GM12878 (cell line): Measurements from ENCODE around the gene NRP1. TPM values are rescaled to one million over a fixed set of nuclear protein-coding genes. Genes with fewer than 3 reads are reported as not detected.
A peak's percentile ranks its signal among the peaks of the same experiment; 100 is the strongest.

Experiments
- ATAC-seq: fragments of 200-7000 bp; cut with Tn5 transposase; 3 replicates; pipeline ENCODE4 v1.9.1; 2020; ENCODE audit warnings: mild to moderate bottlenecking, moderate library complexity
- BruUV-seq: library from RNA; stranded (reverse); fragments of 400-500 nt; replicated peaks from 2 replicates; lab custom pipeline; 2021; lab: Mats Ljungman, UMichigan
- CTCF ChIA-PET: fragments of 300-600 bp; sonication (Branson Sonifier 250); formaldehyde crosslinking; extraction: SDS; loops from one replicate; lab custom pipeline; 2021; ENCODE audit warnings: inconsistent platforms; lab: Yijun Ruan, JAX
- POLR2A ChIA-PET: fragments of 350-600 bp; formaldehyde crosslinking; extraction: SDS; loops from one replicate; lab custom pipeline; 2021; ENCODE audit warnings: inconsistent platforms; lab: Charles Lee
- RAD21 ChIA-PET: fragments of 300-600 bp; sonication (Branson Sonifier 250); formaldehyde crosslinking; loops from one replicate; lab custom pipeline; 2023; ENCODE audit warnings: antibody characterized with exemption; ENCODE audit not compliant: unreplicated experiment; lab: Charles Lee
- SMC1A ChIA-PET: fragments of 300-600 bp; sonication (Branson Sonifier 250); formaldehyde crosslinking; loops from one replicate; lab custom pipeline; 2023; ENCODE audit not compliant: unreplicated experiment, uncharacterized antibody; lab: Charles Lee
- DNase-seq: peaks from one replicate; pipeline ENCODE4 v3.0.0-alpha.2; 2011; ENCODE audit warnings: low read depth, low spot score
- FAIRE-seq: peaks from 3 replicates; lab custom pipeline; 2011; peaks lifted over from hg19 to GRCh38; lab: Jason Lieb, UNC
- H2AFZ ChIP-seq: 2 replicates; pipeline ENCODE4 v1.6.0; 2011; ENCODE audit warnings: low read depth, low read length, control low read depth; ENCODE audit not compliant: control insufficient read depth
- H3K27ac ChIP-seq: 2 replicates; pipeline ENCODE4 v1.5.1; 2011; ENCODE audit warnings: control low read depth; ENCODE audit not compliant: control insufficient read depth, insufficient read depth
- H3K27me3 ChIP-seq, 2 experiments: replicated peaks in 1 of 2; 2 replicates each; pipeline versions ENCODE4 v1.6.0 to v1.6.1; 2011; ENCODE audit warnings: low read length in 1 of 2; ENCODE audit not compliant: control insufficient read depth in 2 of 2, insufficient read depth in 2 of 2
- H3K36me3 ChIP-seq, 2 experiments: 2 replicates each; pipeline ENCODE4 v1.5.1; 2011; ENCODE audit warnings: low read length in 1 of 2; ENCODE audit not compliant: control insufficient read depth in 2 of 2, insufficient read depth in 2 of 2
- H3K4me1 ChIP-seq: 2 replicates; pipeline ENCODE4 v1.6.1; 2011; ENCODE audit warnings: mild to moderate bottlenecking, low read length, moderate library complexity, mixed read lengths; ENCODE audit not compliant: control insufficient read depth, insufficient read depth
- H3K4me2 ChIP-seq: 2 replicates; pipeline ENCODE4 v1.6.0; 2011; ENCODE audit warnings: control low read depth; ENCODE audit not compliant: control insufficient read depth, insufficient read depth
- H3K4me3 ChIP-seq: fragments of 200-600 bp; sonication (generic); 2 replicates; pipeline ENCODE4 v1.5.1; 2016
- H3K79me2 ChIP-seq: 2 replicates; pipeline ENCODE4 v1.6.0; 2011; ENCODE audit warnings: low read length; ENCODE audit not compliant: control insufficient read depth, insufficient read depth
- H3K9ac ChIP-seq: 2 replicates; pipeline ENCODE4 v1.8.0; 2011; ENCODE audit warnings: low read length, control low read depth, mixed read lengths; ENCODE audit not compliant: control insufficient read depth, insufficient read depth
- H3K9me3 ChIP-seq: replicated peaks from 3 replicates; pipeline ENCODE4 v1.5.1; 2011; ENCODE audit warnings: mild to moderate bottlenecking, low read length; ENCODE audit not compliant: control insufficient read depth, insufficient read depth
- H4K20me1 ChIP-seq: 2 replicates; pipeline ENCODE4 v1.6.0; 2011; ENCODE audit not compliant: control insufficient read depth, insufficient read depth
- BACH1 ChIP-seq: fragments of 450-650 bp; IDR thresholded peaks from 2 replicates; pipeline ENCODE4 v1.6.1; 2017; ENCODE audit warnings: mild to moderate bottlenecking, borderline replicate concordance
- CBFB ChIP-seq: IDR thresholded peaks from 2 replicates; pipeline ENCODE4 v1.6.1; 2016; ENCODE audit warnings: antibody characterized with exemption, low read depth
- CBX3 ChIP-seq: fragments of 200-600 bp; sonication (generic); IDR thresholded peaks from 2 replicates; pipeline ENCODE4 v1.6.1; 2016; ENCODE audit warnings: low read depth, borderline replicate concordance
- CTCF ChIP-seq, 3 experiments: IDR thresholded peaks in 2 of 3; conservative IDR thresholded peaks in 1 of 3; 2 replicates each; pipeline ENCODE4 v1.5.1; 2011; ENCODE audit warnings: low read depth in 3 of 3, low read length in 3 of 3, mild to moderate bottlenecking in 3 of 3, control low read depth in 2 of 3, moderate library complexity in 2 of 3, inconsistent platforms in 1 of 3, mixed read lengths in 1 of 3; ENCODE audit not compliant: control insufficient read depth in 2 of 3, insufficient read depth in 1 of 3; ENCODE audit errors: extremely low read depth in 1 of 3
- LARP7 ChIP-seq: fragments of 450-650 bp; IDR thresholded peaks from 2 replicates; pipeline ENCODE4 v1.6.1; 2017; ENCODE audit warnings: mild to moderate bottlenecking
- MYB ChIP-seq: fragments of 150-350 bp; IDR thresholded peaks from 2 replicates; pipeline ENCODE4 v1.6.1; 2014; ENCODE audit warnings: mild to moderate bottlenecking, low read depth, low read length, borderline replicate concordance
- PRDM15 ChIP-seq: fragments of 450-650 bp; formaldehyde crosslinking; IDR thresholded peaks from 2 replicates; pipeline ENCODE4 v1.4.0; 2020; ENCODE audit warnings: mild to moderate bottlenecking, moderate library complexity
- RUNX3 ChIP-seq: IDR thresholded peaks from 2 replicates; pipeline ENCODE4 v1.6.1; 2012; ENCODE audit warnings: low read length, inconsistent platforms
- SRF ChIP-seq, 2 experiments: IDR thresholded peaks; 2 replicates each; pipeline ENCODE4 v1.6.1; 2011; ENCODE audit warnings: low read depth in 2 of 2, low read length in 2 of 2, mild to moderate bottlenecking in 1 of 2, moderate library complexity in 1 of 2
- STAT3 ChIP-seq: IDR thresholded peaks from 2 replicates; pipeline ENCODE4 v1.6.1; 2011; ENCODE audit warnings: low read depth, low read length, improper control_type of control experiment
- TCF3 ChIP-seq: IDR thresholded peaks from 2 replicates; pipeline ENCODE4 v1.6.1; 2012; ENCODE audit warnings: low read depth, mild to moderate bottlenecking, low read length, borderline replicate concordance; ENCODE audit not compliant: insufficient read depth
- ZSCAN29 ChIP-seq: fragments of 450-650 bp; IDR thresholded peaks from 2 replicates; pipeline ENCODE4 v1.6.1; 2017; ENCODE audit warnings: mild to moderate bottlenecking, moderate library complexity
- WGBS: methylation state at CpG from one replicate; pipeline ENCODE4 v1.1.6; 2016; ENCODE audit warnings: low lambda C conversion rate; ENCODE audit not compliant: insufficient replicate concordance, insufficient coverage; ENCODE audit errors: missing lambda C conversion rate; 5-methylcytosine and 5-hydroxymethylcytosine counted together
- in situ Hi-C: fragments of 300-500 bp; cut with MboI; formaldehyde crosslinking; loops from 9 replicates; pipeline ENCODE4 v1.14.3; 2018; ENCODE audit warnings: mixed read lengths
- intact Hi-C: fragments of 100-400 bp; cut with micrococcal nuclease; formaldehyde crosslinking; loops from one replicate; pipeline ENCODE4 v1.14.2; 2022; ENCODE audit not compliant: unreplicated experiment
- polyA plus RNA-seq, 11 experiments: library from polyadenylated mRNA; depleted of rRNA in 4 of 11; unstranded in 6 of 11; stranded (reverse) in 5 of 11; fragments of >200 nt; fragmentation: Nextera tagmentation in 4 of 11; fragmentation: Illumina TruSeq in 1 of 11; extraction: Ambion mirVana in 4 of 11; extraction: Trizol in 1 of 11; gene quantifications; 1 replicate in 1 of 11; 2 replicates in 10 of 11; pipeline versions ENCODE4 v1.2.1 to v1.2.3, GENCODE V29; 2011 to 2016; ENCODE audit warnings: inconsistent platforms in 2 of 11, missing spikeins in 2 of 11, low read depth in 1 of 11
- total RNA-seq, 4 experiments: library from RNA; depleted of rRNA in 3 of 4; stranded (reverse); fragments of >200 nt in 3 of 4; fragmentation: Illumina TruSeq in 1 of 4; extraction: Trizol in 1 of 4; gene quantifications; 2 replicates each; pipeline versions ENCODE4 v1.2.1 to v1.2.3, GENCODE V29; 2013 to 2021

The NRP1 gene
- total and polyA plus RNA-seq, 10 of the 15 experiments (the other 5 are each of a cell fraction or from before 2014, with no cell fraction given) = 0.11 to 12.1 (median 0.52) TPM

GRCh38 chr10:33136781-33137180 lies 197.7 kb downstream of the NRP1 start:
- no peak for FAIRE-seq
- H3K36me3 ChIP-seq = no peaks in the 10 kb centered on the region
- no peaks in the 10 kb centered on the region for H3K27me3 ChIP-seq
- no peak overlapping the region for H3K9ac ChIP-seq
- BruUV-seq = no TSS peak
- 0% methylated on average over 1 of the region's 1 CpG for WGBS
- ChIA-PET RAD21 (no interaction called here), CTCF (interaction anchor here (0.5 kb wide), 1 partner anchor 66 kb away, joined by 3 read pairs; no protein-coding TSS in a partner anchor)
- H3K4me1 ChIP-seq = no peaks in the 10 kb centered on the region
- H3K9me3 ChIP-seq = no peaks in the 10 kb centered on the region
- peak; percentile 50 for ATAC-seq
- DNase-seq = no peak
- TF ChIP-seq SRF (IDR thresholded peaks at IDR 0.05; ENCODE audit: low read depth in 2 of 2, low read length in 2 of 2) (no peak), CBX3 (no peak), CBFB (no peak), ZSCAN29 (no peak), MYB (no peak), STAT3 (no peak), CTCF (IDR thresholded peaks at IDR 0.05 in 2 of 3, conservative IDR thresholded peaks at IDR 0.05 in 1 of 3; ENCODE audit: control insufficient read depth in 2 of 3, extremely low read depth in 1 of 3, insufficient read depth in 1 of 3, low read depth in 3 of 3, low read length in 3 of 3) (no peak), RUNX3 (no peak), LARP7 (no peak), TCF3 (no peak), PRDM15 (no peak), BACH1 (no peak)
- TF ChIP-seq, all 136 proteins: peak for 0
- Histone ChIP-seq H3K4me3 (no peak overlapping the region), H4K20me1 (no peaks in the 10 kb centered on the region), H3K4me2 (no peak overlapping the region), H3K27ac (no peak overlapping the region), H2AFZ (no peak overlapping the region), H3K79me2 (no peaks in the 10 kb centered on the region)
- intact Hi-C loops (no loop called here), in situ Hi-C loops (no loop called here)
- SMC1A ChIA-PET = no interaction called here
- POLR2A ChIA-PET = no interaction called here
